Measurements from ENCODE around the gene RIPOR1. TPM values are rescaled to one million over a fixed set of nuclear protein-coding genes. Genes with fewer than 3 reads are reported as not detected.
"Not testable (repeated sequence)": the region's sequence is repeated elsewhere in the genome, so short reads cannot be mapped to it uniquely, and the experiment has no call there.

The RIPOR1 gene
- total and polyA plus RNA-seq, 2 experiments from 2014 or later = 29.5 to 35.7 TPM

GRCh38 chr16:67530013-67530939, 1.6 kb downstream of the RIPOR1 start:
- peak; percentile 59 to 85 for DNase-seq (ENCODE audit: low read depth in 1 of 2, low spot score in 1 of 2)
- H3K27me3 ChIP-seq = peaks cover 40% of the 10 kb centered on the region

GRCh38 chr16:67531247-67531646, 2.6 kb downstream of the RIPOR1 start:
- Histone ChIP-seq H3K36me3 (no peaks in the 10 kb centered on the region), H3K4me1 (ENCODE audit: low read depth) (peaks cover 13% of the 10 kb centered on the region), H3K27me3 (peaks cover 48% of the 10 kb centered on the region), H3K9me3 (ENCODE audit: low read depth) (no peaks in the 10 kb centered on the region), H3K4me3 (no peak overlapping the region), H3K27ac (no peak overlapping the region)
- no peak for TF ChIP-seq CTCF (IDR thresholded peaks at IDR 0.05; ENCODE audit: low read depth, low read length)
- DNase-seq (ENCODE audit: low read depth in 1 of 2, low spot score in 1 of 2) = no peak

More at GRCh38 chr16:67530013-67530939, 1.6 kb downstream of the RIPOR1 start:
- H3K4me3 ChIP-seq = peak overlapping the region; percentile 77
- H3K9me3 ChIP-seq (ENCODE audit: low read depth) = no peaks in the 10 kb centered on the region
- no peak overlapping the region for H3K27ac ChIP-seq
- no peak for TF ChIP-seq CTCF (IDR thresholded peaks at IDR 0.05; ENCODE audit: low read depth, low read length)
- no peaks in the 10 kb centered on the region for H3K36me3 ChIP-seq
- peaks cover 13% of the 10 kb centered on the region for H3K4me1 ChIP-seq (ENCODE audit: low read depth)

GRCh38 chr16:67533024-67533560, 4.5 kb downstream of the RIPOR1 start:
- H3K9me3 ChIP-seq (ENCODE audit: low read depth) = no peaks in the 10 kb centered on the region

GRCh38 chr16:67533987-67534386, 5.4 kb downstream of the RIPOR1 start:
- not testable (repeated sequence) for H3K36me3 ChIP-seq; H3K4me3 ChIP-seq; DNase-seq (ENCODE audit: low read depth in 1 of 2, low spot score in 1 of 2); H3K9me3 ChIP-seq (ENCODE audit: low read depth); H3K27ac ChIP-seq
- Histone ChIP-seq H3K4me1 (ENCODE audit: low read depth) (peaks cover 19% of the 10 kb centered on the region), H3K27me3 (peaks cover 68% of the 10 kb centered on the region)

More at GRCh38 chr16:67533024-67533560, 4.5 kb downstream of the RIPOR1 start:
- TF ChIP-seq CTCF (IDR thresholded peaks at IDR 0.05; ENCODE audit: low read depth, low read length) = no peak
- no peak for DNase-seq (ENCODE audit: low read depth in 1 of 2, low spot score in 1 of 2)
- H3K4me3 ChIP-seq = no peak overlapping the region
- peaks cover 13% of the 10 kb centered on the region for H3K4me1 ChIP-seq (ENCODE audit: low read depth)
- H3K27me3 ChIP-seq = peaks cover 59% of the 10 kb centered on the region
- H3K27ac ChIP-seq = no peak overlapping the region
- no peaks in the 10 kb centered on the region for H3K36me3 ChIP-seq

- H3K27me3 ChIP-seq = peaks cover 70% of the 10 kb centered on the region
- no peak for TF ChIP-seq CTCF (IDR thresholded peaks at IDR 0.05; ENCODE audit: low read depth, low read length)
- H3K4me1 ChIP-seq (ENCODE audit: low read depth) = peaks cover 18% of the 10 kb centered on the region
- H3K36me3 ChIP-seq = no peaks in the 10 kb centered on the region
- H3K9me3 ChIP-seq (ENCODE audit: low read depth) = no peaks in the 10 kb centered on the region
- H3K4me3 ChIP-seq = no peak overlapping the region
- H3K27ac ChIP-seq = no peak overlapping the region
- DNase-seq (ENCODE audit: low read depth in 1 of 2, low spot score in 1 of 2) = no peak
Observed at GRCh38 chr16:67534431-67534830, 5.8 kb downstream of the RIPOR1 start.

GRCh38 chr16:67535201-67535600, 6.6 kb downstream of the RIPOR1 start:
- H3K4me1 ChIP-seq (ENCODE audit: low read depth) = peaks cover 14% of the 10 kb centered on the region
- H3K27ac ChIP-seq = no peak overlapping the region
- no peaks in the 10 kb centered on the region for H3K36me3 ChIP-seq
- no peaks in the 10 kb centered on the region for H3K9me3 ChIP-seq (ENCODE audit: low read depth)
- no peak overlapping the region for H3K4me3 ChIP-seq
- TF ChIP-seq CTCF (IDR thresholded peaks at IDR 0.05; ENCODE audit: low read depth, low read length) = no peak
- DNase-seq (ENCODE audit: low read depth in 1 of 2, low spot score in 1 of 2) = no peak
- H3K27me3 ChIP-seq = peaks cover 70% of the 10 kb centered on the region
